AG09319 (cell line): Measurements from ENCODE around the gene TANC1.

ENCODE experiments used
- DNase-seq: peaks from one replicate; pipeline ENCODE4 v3.0.0-alpha.2; 2010; ENCODE audit warnings: low read depth; ENCODE audit errors: extremely low read depth
- TF ChIP-seq, protein P1 (sequence below): IDR thresholded peaks from 2 replicates; pipeline ENCODE4 v1.5.1; 2011; ENCODE audit warnings: low read depth, mild to moderate bottlenecking, inconsistent platforms, low read length, moderate library complexity

Gene TANC1

DNA sequence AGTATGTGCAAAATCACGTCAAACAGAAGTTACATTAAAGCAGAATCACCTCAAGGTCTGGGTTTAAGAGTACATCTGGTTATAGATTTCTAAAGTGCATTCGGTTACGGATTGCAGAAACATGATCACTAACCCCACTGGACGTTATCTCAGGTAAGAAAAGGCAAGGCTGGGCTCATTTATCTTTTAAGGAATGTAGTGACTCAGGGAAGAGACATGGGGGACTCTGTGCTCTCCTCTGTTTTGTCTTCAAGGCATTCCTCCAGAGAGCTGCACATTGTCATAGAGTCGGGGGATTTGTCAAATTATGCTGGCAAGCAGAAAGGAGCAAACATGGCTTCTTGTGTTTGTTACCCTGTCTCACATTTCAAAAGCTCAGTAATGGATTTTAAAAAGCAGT is 303.7 kb downstream of the TANC1 start:
- DNase-seq = no peak
- TF ChIP-seq, protein P1, sequence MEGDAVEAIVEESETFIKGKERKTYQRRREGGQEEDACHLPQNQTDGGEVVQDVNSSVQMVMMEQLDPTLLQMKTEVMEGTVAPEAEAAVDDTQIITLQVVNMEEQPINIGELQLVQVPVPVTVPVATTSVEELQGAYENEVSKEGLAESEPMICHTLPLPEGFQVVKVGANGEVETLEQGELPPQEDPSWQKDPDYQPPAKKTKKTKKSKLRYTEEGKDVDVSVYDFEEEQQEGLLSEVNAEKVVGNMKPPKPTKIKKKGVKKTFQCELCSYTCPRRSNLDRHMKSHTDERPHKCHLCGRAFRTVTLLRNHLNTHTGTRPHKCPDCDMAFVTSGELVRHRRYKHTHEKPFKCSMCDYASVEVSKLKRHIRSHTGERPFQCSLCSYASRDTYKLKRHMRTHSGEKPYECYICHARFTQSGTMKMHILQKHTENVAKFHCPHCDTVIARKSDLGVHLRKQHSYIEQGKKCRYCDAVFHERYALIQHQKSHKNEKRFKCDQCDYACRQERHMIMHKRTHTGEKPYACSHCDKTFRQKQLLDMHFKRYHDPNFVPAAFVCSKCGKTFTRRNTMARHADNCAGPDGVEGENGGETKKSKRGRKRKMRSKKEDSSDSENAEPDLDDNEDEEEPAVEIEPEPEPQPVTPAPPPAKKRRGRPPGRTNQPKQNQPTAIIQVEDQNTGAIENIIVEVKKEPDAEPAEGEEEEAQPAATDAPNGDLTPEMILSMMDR = no peak

DNA sequence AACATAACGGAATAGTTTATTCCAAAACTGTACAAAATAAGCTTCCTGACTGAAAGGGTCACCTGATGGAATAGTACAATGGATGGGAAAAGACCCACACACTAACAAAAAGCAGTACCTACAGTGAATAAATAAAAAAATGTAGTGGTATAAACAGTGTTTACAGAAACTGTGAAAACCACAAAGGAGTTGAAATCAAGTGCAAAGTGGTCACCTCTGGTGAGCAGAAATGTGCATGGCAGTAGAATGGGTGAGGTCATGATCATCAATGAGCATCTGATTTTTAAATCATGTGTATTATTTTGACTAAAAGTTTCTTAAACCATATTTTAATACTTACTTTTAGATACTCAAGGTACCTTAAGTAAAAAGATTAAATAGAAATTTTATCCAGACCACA is 306.7 kb downstream of the TANC1 start:
- TF ChIP-seq, protein P1 = no peak
- DNase-seq = no peak

- DNase-seq = no peak
- TF ChIP-seq, protein P1 = no peak
Observed at GRCh38 chr2:159279700-159280099, 311.3 kb downstream of the TANC1 start.

GRCh38 chr2:159281002-159281401 is 312.6 kb downstream of the TANC1 start:
- TF ChIP-seq, protein P1 = no peak
- DNase-seq = no peak
